WTC11 (cell line): ENCODE data around the gene SMG9.
A peak's percentile ranks its signal among the peaks of the same experiment; 100 is the strongest.

Source experiments
- ELF4 ChIP-seq: sonication (generic); formaldehyde crosslinking; IDR thresholded peaks from 2 replicates; pipeline ENCODE4 v1.8.1; 2022; ENCODE audit warnings: low read depth, mild to moderate bottlenecking, moderate library complexity, missing genetic modification reagents
- KAT7 ChIP-seq: sonication (generic); formaldehyde crosslinking; IDR thresholded peaks from 2 replicates; pipeline ENCODE4 v1.8.1; 2023; ENCODE audit warnings: missing genetic modification reagents, mild to moderate bottlenecking, borderline replicate concordance
- MAX ChIP-seq: sonication (generic); formaldehyde crosslinking; IDR thresholded peaks from 2 replicates; pipeline ENCODE4 v1.8.0; 2022; ENCODE audit warnings: mild to moderate bottlenecking, missing genetic modification reagents
- SMAD3 ChIP-seq: sonication (generic); formaldehyde crosslinking; IDR thresholded peaks from 2 replicates; pipeline ENCODE4 v1.8.0; 2022; ENCODE audit warnings: missing genetic modification reagents, mild to moderate bottlenecking, borderline replicate concordance
- TEAD1 ChIP-seq: sonication (generic); formaldehyde crosslinking; IDR thresholded peaks from 2 replicates; pipeline ENCODE4 v1.8.0; 2022; ENCODE audit warnings: mild to moderate bottlenecking, missing genetic modification reagents
- ZNF263 ChIP-seq: sonication (generic); formaldehyde crosslinking; IDR thresholded peaks from 2 replicates; pipeline ENCODE4 v1.8.1; 2022; ENCODE audit warnings: low read depth, mild to moderate bottlenecking, moderate library complexity, missing genetic modification reagents
- ZNF425 ChIP-seq: fragments of 250-450 bp; sonication (Bioruptor Pico); conservative IDR thresholded peaks from 2 replicates; pipeline ENCODE4 v1.9.0; 2021; ENCODE audit warnings: mild to moderate bottlenecking
- TF ChIP-seq, protein P1 (sequence below): fragments of 200-600 bp; IDR thresholded peaks from 2 replicates; pipeline ENCODE4 v1.8.0; 2022; ENCODE audit warnings: antibody characterized with exemption
- TF ChIP-seq, protein P2 (sequence below): sonication (generic); formaldehyde crosslinking; IDR thresholded peaks from 2 replicates; pipeline ENCODE4 v1.8.1; 2022; ENCODE audit warnings: missing genetic modification reagents, borderline replicate concordance
- TF ChIP-seq, protein P3 (sequence below): sonication (generic); formaldehyde crosslinking; IDR thresholded peaks from 2 replicates; pipeline ENCODE4 v1.8.1; 2022; ENCODE audit warnings: mild to moderate bottlenecking, moderate library complexity, missing genetic modification reagents

DNA sequence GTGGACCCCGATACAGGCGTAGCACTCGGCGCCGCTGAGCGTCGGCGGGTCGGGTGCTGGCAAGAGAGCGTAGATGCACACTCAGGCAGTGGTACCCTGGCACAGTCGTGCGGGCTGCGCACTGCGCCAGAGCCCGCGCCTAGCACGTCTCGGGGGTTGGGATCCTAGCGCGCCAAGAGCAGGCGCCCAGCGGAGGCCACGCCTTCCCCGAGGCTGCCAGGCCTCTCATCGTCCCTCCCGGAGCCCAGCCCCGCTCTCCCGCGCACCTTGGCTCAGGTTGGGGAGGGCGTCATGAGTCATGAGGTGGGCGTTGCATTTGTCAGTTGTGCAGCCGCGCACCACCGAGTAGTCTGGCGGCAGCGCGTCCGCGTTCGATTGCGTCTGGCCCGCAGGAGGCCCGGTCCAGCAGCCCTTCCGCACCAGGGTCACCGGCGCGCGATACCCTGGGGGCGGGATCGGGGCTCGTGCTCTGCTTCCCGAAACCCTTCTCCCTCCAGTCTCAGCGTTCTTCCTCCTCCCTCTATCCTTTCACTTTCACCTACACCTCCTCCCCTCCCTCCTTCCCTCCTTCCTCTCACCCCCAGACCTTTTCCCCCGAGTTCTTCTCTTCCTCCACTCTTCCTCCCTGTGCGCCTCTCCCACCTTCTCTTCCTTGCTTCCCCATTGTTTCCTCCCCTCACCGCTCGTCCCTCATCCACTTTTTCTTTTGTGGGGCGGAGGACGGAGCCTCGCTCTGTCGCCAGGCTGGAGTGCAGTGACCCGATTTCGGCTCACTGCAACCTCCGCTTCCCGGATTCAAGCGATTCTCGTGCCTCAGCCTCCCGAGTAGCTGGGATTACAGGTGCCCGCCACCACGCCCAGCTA, 44.0 kb upstream of the SMG9 start:
- TF ChIP-seq TEAD1 (CRISPR knock-in tag) (0 out of 2 replicates have a peak, but pooled peaks have one; percentile 33), KAT7 (CRISPR knock-in tag) (no peak), ZNF263 (no peak), MAX (peak; percentile 79), ZNF425 (CRISPR knock-in tag) (no peak), ELF4 (CRISPR knock-in tag) (no peak), SMAD3 (CRISPR knock-in tag) (no peak)
- TF ChIP-seq, protein P1, sequence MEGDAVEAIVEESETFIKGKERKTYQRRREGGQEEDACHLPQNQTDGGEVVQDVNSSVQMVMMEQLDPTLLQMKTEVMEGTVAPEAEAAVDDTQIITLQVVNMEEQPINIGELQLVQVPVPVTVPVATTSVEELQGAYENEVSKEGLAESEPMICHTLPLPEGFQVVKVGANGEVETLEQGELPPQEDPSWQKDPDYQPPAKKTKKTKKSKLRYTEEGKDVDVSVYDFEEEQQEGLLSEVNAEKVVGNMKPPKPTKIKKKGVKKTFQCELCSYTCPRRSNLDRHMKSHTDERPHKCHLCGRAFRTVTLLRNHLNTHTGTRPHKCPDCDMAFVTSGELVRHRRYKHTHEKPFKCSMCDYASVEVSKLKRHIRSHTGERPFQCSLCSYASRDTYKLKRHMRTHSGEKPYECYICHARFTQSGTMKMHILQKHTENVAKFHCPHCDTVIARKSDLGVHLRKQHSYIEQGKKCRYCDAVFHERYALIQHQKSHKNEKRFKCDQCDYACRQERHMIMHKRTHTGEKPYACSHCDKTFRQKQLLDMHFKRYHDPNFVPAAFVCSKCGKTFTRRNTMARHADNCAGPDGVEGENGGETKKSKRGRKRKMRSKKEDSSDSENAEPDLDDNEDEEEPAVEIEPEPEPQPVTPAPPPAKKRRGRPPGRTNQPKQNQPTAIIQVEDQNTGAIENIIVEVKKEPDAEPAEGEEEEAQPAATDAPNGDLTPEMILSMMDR: no peak
- TF ChIP-seq, protein P2, sequence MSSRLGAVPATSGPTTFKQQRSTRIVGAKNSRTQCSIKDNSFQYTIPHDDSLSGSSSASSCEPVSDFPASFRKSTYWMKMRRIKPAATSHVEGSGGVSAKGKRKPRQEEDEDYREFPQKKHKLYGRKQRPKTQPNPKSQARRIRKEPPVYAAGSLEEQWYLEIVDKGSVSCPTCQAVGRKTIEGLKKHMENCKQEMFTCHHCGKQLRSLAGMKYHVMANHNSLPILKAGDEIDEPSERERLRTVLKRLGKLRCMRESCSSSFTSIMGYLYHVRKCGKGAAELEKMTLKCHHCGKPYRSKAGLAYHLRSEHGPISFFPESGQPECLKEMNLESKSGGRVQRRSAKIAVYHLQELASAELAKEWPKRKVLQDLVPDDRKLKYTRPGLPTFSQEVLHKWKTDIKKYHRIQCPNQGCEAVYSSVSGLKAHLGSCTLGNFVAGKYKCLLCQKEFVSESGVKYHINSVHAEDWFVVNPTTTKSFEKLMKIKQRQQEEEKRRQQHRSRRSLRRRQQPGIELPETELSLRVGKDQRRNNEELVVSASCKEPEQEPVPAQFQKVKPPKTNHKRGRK: peak; percentile 87; the same call in 1 of the 2 replicates
- TF ChIP-seq, protein P3, sequence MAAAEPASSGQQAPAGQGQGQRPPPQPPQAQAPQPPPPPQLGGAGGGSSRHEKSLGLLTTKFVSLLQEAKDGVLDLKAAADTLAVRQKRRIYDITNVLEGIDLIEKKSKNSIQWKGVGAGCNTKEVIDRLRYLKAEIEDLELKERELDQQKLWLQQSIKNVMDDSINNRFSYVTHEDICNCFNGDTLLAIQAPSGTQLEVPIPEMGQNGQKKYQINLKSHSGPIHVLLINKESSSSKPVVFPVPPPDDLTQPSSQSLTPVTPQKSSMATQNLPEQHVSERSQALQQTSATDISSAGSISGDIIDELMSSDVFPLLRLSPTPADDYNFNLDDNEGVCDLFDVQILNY (CRISPR knock-in tag): peak; percentile 77; the same call in 1 of the 2 replicates
